Liver (tissue), 9 donors: ENCODE data around the gene CFAP77. TPM values are rescaled to one million over a fixed set of nuclear protein-coding genes. Genes with fewer than 3 reads are reported as not detected.

Experiments
- DNase-seq: peaks from one replicate; pipeline ENCODE4 v3.0.0-alpha.2; 2017; ENCODE audit warnings: low spot score
- H3K27ac ChIP-seq, 2 donors: one replicate each; pipeline ENCODE4 v1.7.0; 2013; ENCODE audit warnings: inconsistent platforms in 2 of 2, low read length in 2 of 2, control low read depth in 1 of 2, low read depth in 1 of 2, mild to moderate bottlenecking in 1 of 2
- H3K27me3 ChIP-seq, 4 donors: one replicate each; pipeline versions ENCODE4 v1.6.1 to v1.7.0; 2013; ENCODE audit warnings: low read length in 3 of 4, inconsistent platforms in 1 of 4, mild to moderate bottlenecking in 1 of 4, moderate library complexity in 1 of 4; ENCODE audit not compliant: control insufficient read depth in 4 of 4, insufficient read depth in 4 of 4
- H3K36me3 ChIP-seq, 4 donors: one replicate each; pipeline versions ENCODE4 v1.6.1 to v1.7.0; 2013; ENCODE audit warnings: low read length in 3 of 4, mild to moderate bottlenecking in 3 of 4, low read depth in 1 of 4, moderate library complexity in 1 of 4; ENCODE audit not compliant: control insufficient read depth in 4 of 4, insufficient read depth in 3 of 4
- H3K4me1 ChIP-seq, 4 donors: one replicate each; pipeline versions ENCODE4 v1.6.1 to v1.7.0; 2013; ENCODE audit warnings: low read length in 3 of 4, mild to moderate bottlenecking in 3 of 4, moderate library complexity in 1 of 4; ENCODE audit not compliant: control insufficient read depth in 4 of 4, insufficient read depth in 4 of 4
- H3K4me3 ChIP-seq, 3 donors: one replicate each; pipeline versions ENCODE4 v1.6.1 to v1.7.0; 2013; ENCODE audit warnings: low read length in 3 of 3, control low read depth in 1 of 3, low read depth in 1 of 3, mild to moderate bottlenecking in 1 of 3
- H3K9ac ChIP-seq, 2 donors: one replicate each; pipeline ENCODE4 v1.7.0; 2013; ENCODE audit warnings: low read length in 2 of 2, mild to moderate bottlenecking in 2 of 2, moderate library complexity in 2 of 2, control low read depth in 1 of 2, low read depth in 1 of 2
- H3K9me3 ChIP-seq, 4 donors: one replicate each; pipeline versions ENCODE4 v1.6.1 to v1.7.0; 2013; ENCODE audit warnings: low read length in 3 of 4; ENCODE audit not compliant: control insufficient read depth in 4 of 4
- EGR1 ChIP-seq, 2 donors: IDR thresholded peaks; 2 replicates each; pipeline ENCODE4 v1.6.1; 2016 to 2018; ENCODE audit warnings: antibody characterized with exemption in 2 of 2, low read depth in 2 of 2
- FOXA2 ChIP-seq: IDR thresholded peaks from 2 replicates; pipeline ENCODE4 v1.6.1; 2016; ENCODE audit warnings: antibody characterized with exemption
- GABPA ChIP-seq, 2 donors: IDR thresholded peaks in 1 of 2; conservative IDR thresholded peaks in 1 of 2; 2 replicates each; pipeline ENCODE4 v1.6.1; 2016; ENCODE audit warnings: antibody characterized with exemption in 2 of 2, mild to moderate bottlenecking in 1 of 2, moderate library complexity in 1 of 2
- HNF4A ChIP-seq, 2 donors: conservative IDR thresholded peaks; 2 replicates each; pipeline ENCODE4 v1.6.1; 2016; ENCODE audit warnings: antibody characterized with exemption in 2 of 2, mild to moderate bottlenecking in 2 of 2
- HNF4G ChIP-seq: IDR thresholded peaks from 2 replicates; pipeline ENCODE4 v1.6.1; 2016; ENCODE audit warnings: antibody characterized with exemption
- JUND ChIP-seq, 2 donors: IDR thresholded peaks; 2 replicates each; pipeline ENCODE4 v1.6.1; 2016; ENCODE audit warnings: antibody characterized with exemption in 2 of 2
- NR2F2 ChIP-seq: IDR thresholded peaks from 2 replicates; pipeline ENCODE4 v1.6.1; 2016; ENCODE audit warnings: antibody characterized with exemption
- RAD21 ChIP-seq, 2 donors: IDR thresholded peaks; 2 replicates each; pipeline ENCODE4 v1.6.1; 2016; ENCODE audit warnings: antibody characterized with exemption in 2 of 2, mild to moderate bottlenecking in 2 of 2
- RXRA ChIP-seq, 2 donors: IDR thresholded peaks; 2 replicates each; pipeline ENCODE4 v1.6.1; 2017 to 2018; ENCODE audit warnings: antibody characterized with exemption in 2 of 2, mild to moderate bottlenecking in 1 of 2
- SP1 ChIP-seq: IDR thresholded peaks from 2 replicates; pipeline ENCODE4 v1.6.1; 2018; ENCODE audit warnings: antibody characterized with exemption, mild to moderate bottlenecking
- TAF1 ChIP-seq: conservative IDR thresholded peaks from 2 replicates; pipeline ENCODE4 v1.6.1; 2016; ENCODE audit warnings: antibody characterized with exemption, mild to moderate bottlenecking
- YY1 ChIP-seq: IDR thresholded peaks from 2 replicates; pipeline ENCODE4 v1.6.1; 2016; ENCODE audit warnings: antibody characterized with exemption, mild to moderate bottlenecking
- WGBS: extraction: QIAGEN DNeasy Blood & Tissue Kit; methylation state at CpG from one replicate; pipeline ENCODE4 v1.1.7; 2013; 5-methylcytosine and 5-hydroxymethylcytosine counted together
- polyA plus RNA-seq, 2 donors: library from polyadenylated mRNA; stranded (reverse) in 1 of 2; unstranded in 1 of 2; fragments of 200-250 nt in 1 of 2; fragments of >200 nt in 1 of 2; fragmentation: Nextera tagmentation in 1 of 2; extraction: Ambion mirVana in 1 of 2; gene quantifications; one replicate each; pipeline versions ENCODE4 v1.2.1 to v1.2.3, GENCODE V29; 2013 to 2015
- total RNA-seq, 2 donors: library from RNA; depleted of rRNA; stranded (reverse); fragments of >200 nt; gene quantifications; one replicate each; pipeline ENCODE4 v1.2.3, GENCODE V29; 2014
- TF ChIP-seq, protein P1 (sequence below): IDR thresholded peaks from 2 replicates; pipeline ENCODE4 v1.6.1; 2016; ENCODE audit warnings: antibody characterized with exemption, mild to moderate bottlenecking
- TF ChIP-seq, protein P2 (sequence below): fragments of 150-350 bp; IDR thresholded peaks from 2 replicates; pipeline ENCODE4 v1.5.1; 2017; ENCODE audit warnings: improper control_type of control experiment, low read depth, low read length; ENCODE audit not compliant: missing input control
- TF ChIP-seq, protein P3 (sequence below): IDR thresholded peaks from 2 replicates; pipeline ENCODE4 v1.6.1; 2016; ENCODE audit warnings: antibody characterized with exemption
- TF ChIP-seq, protein P4 (sequence below): IDR thresholded peaks from 2 replicates; pipeline ENCODE4 v1.6.1; 2016; ENCODE audit warnings: antibody characterized with exemption
- TF ChIP-seq, protein P5 (sequence below): IDR thresholded peaks from 2 replicates; pipeline ENCODE4 v1.6.1; 2016; ENCODE audit warnings: antibody characterized with exemption
- donor health status: healthy.
- donor health status: healthy.
- donor health status: healthy.
- donor health status: healthy.
- donor health status: healthy.

CFAP77 gene
- total and polyA plus RNA-seq, 4 donors = not detected

DNA sequence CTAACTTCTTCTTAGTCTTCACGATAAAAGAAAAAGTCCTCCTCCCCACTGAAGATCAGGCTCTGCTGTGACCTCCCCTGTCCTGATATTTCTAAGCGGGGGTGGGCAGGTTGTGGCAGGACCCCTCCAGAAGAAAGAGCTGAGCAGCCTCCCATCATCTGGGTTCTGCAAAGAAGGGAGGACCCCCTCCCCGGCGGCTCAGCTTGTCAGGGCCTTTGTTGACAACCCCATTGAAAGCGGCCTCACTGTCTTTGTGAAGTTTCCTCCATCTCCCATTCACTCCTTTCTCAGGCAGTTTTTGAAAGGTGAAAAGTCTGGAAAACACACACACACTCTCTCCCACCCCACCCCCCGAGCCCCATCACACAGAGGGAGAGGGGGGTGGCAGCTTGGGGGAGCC, 146.2 kb downstream of the CFAP77 start:
- H3K36me3 ChIP-seq = no peaks in the 10 kb centered on the region
- no peak for DNase-seq
- H3K27ac ChIP-seq = no peak overlapping the region
- TF ChIP-seq, protein P1, sequence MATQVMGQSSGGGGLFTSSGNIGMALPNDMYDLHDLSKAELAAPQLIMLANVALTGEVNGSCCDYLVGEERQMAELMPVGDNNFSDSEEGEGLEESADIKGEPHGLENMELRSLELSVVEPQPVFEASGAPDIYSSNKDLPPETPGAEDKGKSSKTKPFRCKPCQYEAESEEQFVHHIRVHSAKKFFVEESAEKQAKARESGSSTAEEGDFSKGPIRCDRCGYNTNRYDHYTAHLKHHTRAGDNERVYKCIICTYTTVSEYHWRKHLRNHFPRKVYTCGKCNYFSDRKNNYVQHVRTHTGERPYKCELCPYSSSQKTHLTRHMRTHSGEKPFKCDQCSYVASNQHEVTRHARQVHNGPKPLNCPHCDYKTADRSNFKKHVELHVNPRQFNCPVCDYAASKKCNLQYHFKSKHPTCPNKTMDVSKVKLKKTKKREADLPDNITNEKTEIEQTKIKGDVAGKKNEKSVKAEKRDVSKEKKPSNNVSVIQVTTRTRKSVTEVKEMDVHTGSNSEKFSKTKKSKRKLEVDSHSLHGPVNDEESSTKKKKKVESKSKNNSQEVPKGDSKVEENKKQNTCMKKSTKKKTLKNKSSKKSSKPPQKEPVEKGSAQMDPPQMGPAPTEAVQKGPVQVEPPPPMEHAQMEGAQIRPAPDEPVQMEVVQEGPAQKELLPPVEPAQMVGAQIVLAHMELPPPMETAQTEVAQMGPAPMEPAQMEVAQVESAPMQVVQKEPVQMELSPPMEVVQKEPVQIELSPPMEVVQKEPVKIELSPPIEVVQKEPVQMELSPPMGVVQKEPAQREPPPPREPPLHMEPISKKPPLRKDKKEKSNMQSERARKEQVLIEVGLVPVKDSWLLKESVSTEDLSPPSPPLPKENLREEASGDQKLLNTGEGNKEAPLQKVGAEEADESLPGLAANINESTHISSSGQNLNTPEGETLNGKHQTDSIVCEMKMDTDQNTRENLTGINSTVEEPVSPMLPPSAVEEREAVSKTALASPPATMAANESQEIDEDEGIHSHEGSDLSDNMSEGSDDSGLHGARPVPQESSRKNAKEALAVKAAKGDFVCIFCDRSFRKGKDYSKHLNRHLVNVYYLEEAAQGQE = no peak
- TF ChIP-seq NR2F2 (no peak), SP1 (no peak), GABPA (IDR thresholded peaks at IDR 0.05 in 1 of 2, conservative IDR thresholded peaks at IDR 0.05 in 1 of 2) (no peak), FOXA2 (no peak), YY1 (no peak), TAF1 (no peak), HNF4G (no peak), EGR1 (IDR thresholded peaks at IDR 0.05; ENCODE audit: low read depth in 2 of 2) (no peak), HNF4A (conservative IDR thresholded peaks at IDR 0.05) (no peak)
- TF ChIP-seq, protein P2, sequence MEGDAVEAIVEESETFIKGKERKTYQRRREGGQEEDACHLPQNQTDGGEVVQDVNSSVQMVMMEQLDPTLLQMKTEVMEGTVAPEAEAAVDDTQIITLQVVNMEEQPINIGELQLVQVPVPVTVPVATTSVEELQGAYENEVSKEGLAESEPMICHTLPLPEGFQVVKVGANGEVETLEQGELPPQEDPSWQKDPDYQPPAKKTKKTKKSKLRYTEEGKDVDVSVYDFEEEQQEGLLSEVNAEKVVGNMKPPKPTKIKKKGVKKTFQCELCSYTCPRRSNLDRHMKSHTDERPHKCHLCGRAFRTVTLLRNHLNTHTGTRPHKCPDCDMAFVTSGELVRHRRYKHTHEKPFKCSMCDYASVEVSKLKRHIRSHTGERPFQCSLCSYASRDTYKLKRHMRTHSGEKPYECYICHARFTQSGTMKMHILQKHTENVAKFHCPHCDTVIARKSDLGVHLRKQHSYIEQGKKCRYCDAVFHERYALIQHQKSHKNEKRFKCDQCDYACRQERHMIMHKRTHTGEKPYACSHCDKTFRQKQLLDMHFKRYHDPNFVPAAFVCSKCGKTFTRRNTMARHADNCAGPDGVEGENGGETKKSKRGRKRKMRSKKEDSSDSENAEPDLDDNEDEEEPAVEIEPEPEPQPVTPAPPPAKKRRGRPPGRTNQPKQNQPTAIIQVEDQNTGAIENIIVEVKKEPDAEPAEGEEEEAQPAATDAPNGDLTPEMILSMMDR = no peak
- TF ChIP-seq, protein P3, sequence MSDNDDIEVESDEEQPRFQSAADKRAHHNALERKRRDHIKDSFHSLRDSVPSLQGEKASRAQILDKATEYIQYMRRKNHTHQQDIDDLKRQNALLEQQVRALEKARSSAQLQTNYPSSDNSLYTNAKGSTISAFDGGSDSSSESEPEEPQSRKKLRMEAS = no peak
- TF ChIP-seq, protein P4, sequence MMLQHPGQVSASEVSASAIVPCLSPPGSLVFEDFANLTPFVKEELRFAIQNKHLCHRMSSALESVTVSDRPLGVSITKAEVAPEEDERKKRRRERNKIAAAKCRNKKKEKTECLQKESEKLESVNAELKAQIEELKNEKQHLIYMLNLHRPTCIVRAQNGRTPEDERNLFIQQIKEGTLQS = no peak
- TF ChIP-seq, protein P5, sequence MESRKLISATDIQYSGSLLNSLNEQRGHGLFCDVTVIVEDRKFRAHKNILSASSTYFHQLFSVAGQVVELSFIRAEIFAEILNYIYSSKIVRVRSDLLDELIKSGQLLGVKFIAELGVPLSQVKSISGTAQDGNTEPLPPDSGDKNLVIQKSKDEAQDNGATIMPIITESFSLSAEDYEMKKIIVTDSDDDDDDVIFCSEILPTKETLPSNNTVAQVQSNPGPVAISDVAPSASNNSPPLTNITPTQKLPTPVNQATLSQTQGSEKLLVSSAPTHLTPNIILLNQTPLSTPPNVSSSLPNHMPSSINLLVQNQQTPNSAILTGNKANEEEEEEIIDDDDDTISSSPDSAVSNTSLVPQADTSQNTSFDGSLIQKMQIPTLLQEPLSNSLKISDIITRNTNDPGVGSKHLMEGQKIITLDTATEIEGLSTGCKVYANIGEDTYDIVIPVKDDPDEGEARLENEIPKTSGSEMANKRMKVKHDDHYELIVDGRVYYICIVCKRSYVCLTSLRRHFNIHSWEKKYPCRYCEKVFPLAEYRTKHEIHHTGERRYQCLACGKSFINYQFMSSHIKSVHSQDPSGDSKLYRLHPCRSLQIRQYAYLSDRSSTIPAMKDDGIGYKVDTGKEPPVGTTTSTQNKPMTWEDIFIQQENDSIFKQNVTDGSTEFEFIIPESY = no peak
- H3K9ac ChIP-seq = no peak overlapping the region
- no peak overlapping the region for H3K4me3 ChIP-seq
- WGBS = 68% methylated on average over 6 of the region's 6 CpGs
- no peaks in the 10 kb centered on the region for H3K4me1 ChIP-seq
- H3K9me3 ChIP-seq = no peaks in the 10 kb centered on the region
- peaks cover 0 to 4% (median 0%) of the 10 kb centered on the region in 4 donors for H3K27me3 ChIP-seq

DNA sequence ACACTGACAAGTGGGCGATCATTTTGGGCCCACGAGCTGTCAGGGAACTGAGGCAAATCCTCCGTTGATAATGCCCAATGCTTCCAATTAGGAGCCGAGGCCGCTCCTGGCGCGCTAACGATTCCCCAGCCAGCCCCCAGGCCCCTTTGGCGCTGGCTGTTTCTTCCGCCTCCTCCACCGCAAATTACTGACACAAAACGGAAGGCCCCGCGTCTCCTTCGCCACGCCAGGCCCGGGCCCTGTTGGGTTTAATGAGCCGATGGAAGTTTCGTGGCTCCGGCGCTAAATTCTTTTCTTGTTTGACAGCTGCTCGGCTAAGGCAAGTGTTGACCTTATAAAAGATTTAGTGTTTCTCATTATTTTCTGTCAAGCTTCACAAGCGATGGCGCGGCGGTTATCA, 146.7 kb downstream of the CFAP77 start:
- DNase-seq = no peak
- TF ChIP-seq, protein P1 = no peak
- TF ChIP-seq HNF4G (no peak), NR2F2 (no peak), GABPA (IDR thresholded peaks at IDR 0.05 in 1 of 2, conservative IDR thresholded peaks at IDR 0.05 in 1 of 2) (no peak), HNF4A (conservative IDR thresholded peaks at IDR 0.05) (no peak), EGR1 (IDR thresholded peaks at IDR 0.05; ENCODE audit: low read depth in 2 of 2) (no peak), RAD21 (IDR thresholded peaks at IDR 0.05) (no peak), RXRA (IDR thresholded peaks at IDR 0.05) (no peak), TAF1 (no peak), FOXA2 (no peak), YY1 (no peak), JUND (IDR thresholded peaks at IDR 0.05) (no peak)
- TF ChIP-seq, protein P5 = no peak
- TF ChIP-seq, protein P3 = no peak

More for the DNA sequence above, 146.7 kb downstream of the CFAP77 start:
- Histone ChIP-seq H3K27ac (no peak overlapping the region), H3K9me3 (no peaks in the 10 kb centered on the region), H3K36me3 (no peaks in the 10 kb centered on the region), H3K9ac (no peak overlapping the region), H3K27me3 (peaks cover 0 to 4% (median 0%) of the 10 kb centered on the region in 4 donors), H3K4me1 (no peaks in the 10 kb centered on the region), H3K4me3 (no peak overlapping the region)
- WGBS = 74% methylated on average over 26 of the region's 26 CpGs
